ENCODE measurements around the gene RAET1L.

- TF ChIP-seq CTCF (conservative IDR thresholded peaks at IDR 0.05; ENCODE audit: low read depth in 2 of 2) (no peak), POLR2AphosphoS5 (IDR thresholded peaks at IDR 0.05; ENCODE audit: low read depth) (no peak), EZH2phosphoT487 (IDR thresholded peaks at IDR 0.05; ENCODE audit: unreplicated experiment) (no peak)
Observed at GRCh38 chr6:150058986-150059385, 33.7 kb upstream of the RAET1L start.

All from GM23338 (cell line).